HepG2 (cell line): ENCODE results near the gene LRBA. TPM values are rescaled to one million over a fixed set of nuclear protein-coding genes. Genes with fewer than 3 reads are reported as not detected.

Experiments used
- ARID5B ChIP-seq: IDR thresholded peaks from 2 replicates; pipeline ENCODE4 v1.4.0; 2020; ENCODE audit warnings: mild to moderate bottlenecking, missing genetic modification reagents
- ATF2 ChIP-seq: sonication (generic); formaldehyde crosslinking; IDR thresholded peaks from 2 replicates; pipeline ENCODE4 v1.4.0; 2020; ENCODE audit warnings: missing genetic modification reagents
- DPF2 ChIP-seq: sonication (generic); formaldehyde crosslinking; IDR thresholded peaks from 2 replicates; pipeline ENCODE4 v1.4.0; 2020; ENCODE audit warnings: mild to moderate bottlenecking, low read depth, missing genetic modification reagents, borderline replicate concordance
- DRAP1 ChIP-seq: IDR thresholded peaks from 2 replicates; pipeline ENCODE4 v1.6.1; 2016; ENCODE audit warnings: missing genetic modification reagents, missing compliant biosample characterization
- GTF3A ChIP-seq: sonication (generic); formaldehyde crosslinking; conservative IDR thresholded peaks from 2 replicates; pipeline ENCODE4 v1.4.0; 2020; ENCODE audit warnings: mild to moderate bottlenecking, missing genetic modification reagents
- HDAC2 ChIP-seq: sonication (generic); formaldehyde crosslinking; IDR thresholded peaks from 2 replicates; pipeline ENCODE4 v1.4.0; 2020; ENCODE audit warnings: missing genetic modification reagents
- HMG20B ChIP-seq: conservative IDR thresholded peaks from 2 replicates; pipeline ENCODE4 v1.6.1; 2016; ENCODE audit warnings: missing genetic modification reagents, missing compliant biosample characterization
- HNF4A ChIP-seq: sonication (generic); formaldehyde crosslinking; IDR thresholded peaks from 2 replicates; pipeline ENCODE4 v1.4.0; 2020; ENCODE audit warnings: missing genetic modification reagents
- HNF4G ChIP-seq, 2 experiments: sonication (generic) in 1 of 2; formaldehyde crosslinking in 1 of 2; IDR thresholded peaks; 2 replicates each; pipeline versions ENCODE4 v1.4.0 to v1.6.1; 2011 to 2020; ENCODE audit warnings: borderline replicate concordance in 2 of 2, low read depth in 2 of 2, mild to moderate bottlenecking in 2 of 2, low read length in 1 of 2, missing genetic modification reagents in 1 of 2, moderate library complexity in 1 of 2
- HOMEZ ChIP-seq: IDR thresholded peaks from 2 replicates; pipeline ENCODE4 v1.6.1; 2016; ENCODE audit warnings: low read depth
- IRF2 ChIP-seq: IDR thresholded peaks from 2 replicates; pipeline ENCODE4 v1.6.1; 2018; ENCODE audit warnings: missing genetic modification reagents, missing compliant biosample characterization
- KDM3A ChIP-seq: IDR thresholded peaks from 2 replicates; pipeline ENCODE4 v1.6.1; 2018; ENCODE audit warnings: low read depth, missing compliant biosample characterization
- MTA3 ChIP-seq: sonication (generic); formaldehyde crosslinking; IDR thresholded peaks from 2 replicates; pipeline ENCODE4 v1.4.0; 2020; ENCODE audit warnings: missing genetic modification reagents
- RXRB ChIP-seq: IDR thresholded peaks from 2 replicates; pipeline ENCODE4 v1.6.1; 2016; ENCODE audit warnings: borderline replicate concordance, missing genetic modification reagents, missing compliant biosample characterization
- SOX13 ChIP-seq, 3 experiments: fragments of 450-650 bp in 1 of 3; sonication (generic) in 1 of 3; formaldehyde crosslinking in 1 of 3; IDR thresholded peaks in 2 of 3; conservative IDR thresholded peaks in 1 of 3; 2 replicates each; pipeline versions ENCODE4 v1.5.0 to v1.6.1; 2016 to 2020; ENCODE audit warnings: antibody characterized with exemption in 1 of 3, mild to moderate bottlenecking in 1 of 3, missing compliant biosample characterization in 1 of 3, missing genetic modification reagents in 1 of 3, moderate library complexity in 1 of 3
- SOX5 ChIP-seq: IDR thresholded peaks from 2 replicates; pipeline ENCODE4 v1.6.1; 2016; ENCODE audit warnings: borderline replicate concordance
- TAF15 ChIP-seq: fragments of 200-400 bp; formaldehyde crosslinking; IDR thresholded peaks from one replicate; pipeline ENCODE4 v1.6.1; 2018; ENCODE audit warnings: mild to moderate bottlenecking, low read depth, low read length; ENCODE audit not compliant: poor library complexity, severe bottlenecking
- TBX2 ChIP-seq: sonication (generic); formaldehyde crosslinking; IDR thresholded peaks from 2 replicates; pipeline ENCODE4 v1.5.0; 2020; ENCODE audit warnings: missing genetic modification reagents, mild to moderate bottlenecking, borderline replicate concordance
- TBX3 ChIP-seq: fragments of 450-650 bp; IDR thresholded peaks from 2 replicates; pipeline ENCODE4 v1.6.1; 2017; ENCODE audit warnings: antibody characterized with exemption, mild to moderate bottlenecking, inconsistent platforms, borderline replicate concordance
- ZNF121 ChIP-seq: sonication (generic); formaldehyde crosslinking; IDR thresholded peaks from 2 replicates; pipeline ENCODE4 v1.5.0; 2020; ENCODE audit warnings: mild to moderate bottlenecking, missing genetic modification reagents
- ZNF260 ChIP-seq: sonication (generic); formaldehyde crosslinking; IDR thresholded peaks from 2 replicates; pipeline ENCODE4 v1.4.0; 2020; ENCODE audit warnings: missing genetic modification reagents, low read depth, mild to moderate bottlenecking, borderline replicate concordance
- polyA plus RNA-seq, 8 experiments: library from polyadenylated mRNA; depleted of rRNA in 3 of 8; stranded (reverse) in 7 of 8; unstranded in 1 of 8; fragments of >200 nt; fragmentation: Illumina TruSeq in 4 of 8; extraction: Trizol in 4 of 8; gene quantifications; 2 replicates each; pipeline versions ENCODE4 v1.2.1 to v1.2.3, GENCODE V29; 2011 to 2016; ENCODE audit warnings: low read depth in 4 of 8, missing spikeins in 1 of 8, mixed read lengths in 1 of 8; ENCODE audit not compliant: insufficient read depth in 1 of 8
- total RNA-seq, 5 experiments: library from RNA; depleted of rRNA; stranded (reverse); fragments of >200 nt; fragmentation: Illumina TruSeq; extraction: Trizol; gene quantifications; 2 replicates each; pipeline ENCODE4 v1.2.3, GENCODE V29; 2016; ENCODE audit warnings: low read depth in 1 of 5

The LRBA gene
- total and polyA plus RNA-seq, 2 of the 13 experiments (the other 11 are each of a cell fraction or from before 2014, with no cell fraction given), result 21.0 to 37.2 TPM

GRCh38 chr4:150973626-150974251, 41.3 kb downstream of the LRBA start (continued):
- TF ChIP-seq SOX5 (CRISPR knock-in tag), result peak; percentile 94
- TF ChIP-seq ZNF260 (CRISPR knock-in tag), result no peak
- no peak for TF ChIP-seq GTF3A (CRISPR knock-in tag)
- peak; percentile 72 for TF ChIP-seq HNF4A
- TF ChIP-seq HDAC2, result peak; percentile 64; the same call in 1 of the 2 replicates
- peak; percentile 61; the same call in 1 of the 2 replicates for TF ChIP-seq SOX13 (IDR thresholded peaks at IDR 0.05)
- TF ChIP-seq SOX13 (CRISPR knock-in tag; conservative IDR thresholded peaks at IDR 0.05 in 1 of 2, IDR thresholded peaks at IDR 0.05 in 1 of 2), result peak in 1 of 2 experiments; percentile 97; a peak in 2 of 4 replicates
- no peak for TF ChIP-seq MTA3 (CRISPR knock-in tag)
- 0 out of 2 replicates have a peak, but pooled peaks have one; percentile 16 for TF ChIP-seq ATF2 (CRISPR knock-in tag)
- no peak for TF ChIP-seq TAF15
- TF ChIP-seq DPF2 (CRISPR knock-in tag), result peak; percentile 57; the same call in 1 of the 2 replicates
- TF ChIP-seq KDM3A, result 0 out of 2 replicates have a peak, but pooled peaks have one; percentile 23
- TF ChIP-seq ARID5B, result peak; percentile 72
- TF ChIP-seq HNF4G (IDR thresholded peaks at IDR 0.05; ENCODE audit: borderline replicate concordance, low read depth, low read length), result peak; percentile 53; the same call in 1 of the 2 replicates
- no peak for TF ChIP-seq HNF4G (CRISPR knock-in tag; IDR thresholded peaks at IDR 0.05; ENCODE audit: borderline replicate concordance, low read depth)
- no peak for TF ChIP-seq HMG20B (CRISPR knock-in tag)
- peak; percentile 87 for TF ChIP-seq TBX2 (CRISPR knock-in tag)
- TF ChIP-seq DRAP1, result 0 out of 2 replicates have a peak, but pooled peaks have one; percentile 9
- TF ChIP-seq HOMEZ (CRISPR knock-in tag), result 0 out of 2 replicates have a peak, but pooled peaks have one; percentile 22
- TF ChIP-seq RXRB (CRISPR knock-in tag), result 0 out of 2 replicates have a peak, but pooled peaks have one; percentile 33
- TF ChIP-seq TBX3, result peak; percentile 83
- peak; percentile 80 for TF ChIP-seq ZNF121
- TF ChIP-seq IRF2, result no peak
